ENCODE measurements around the gene RPS15.

RPS15 gene

DNA sequence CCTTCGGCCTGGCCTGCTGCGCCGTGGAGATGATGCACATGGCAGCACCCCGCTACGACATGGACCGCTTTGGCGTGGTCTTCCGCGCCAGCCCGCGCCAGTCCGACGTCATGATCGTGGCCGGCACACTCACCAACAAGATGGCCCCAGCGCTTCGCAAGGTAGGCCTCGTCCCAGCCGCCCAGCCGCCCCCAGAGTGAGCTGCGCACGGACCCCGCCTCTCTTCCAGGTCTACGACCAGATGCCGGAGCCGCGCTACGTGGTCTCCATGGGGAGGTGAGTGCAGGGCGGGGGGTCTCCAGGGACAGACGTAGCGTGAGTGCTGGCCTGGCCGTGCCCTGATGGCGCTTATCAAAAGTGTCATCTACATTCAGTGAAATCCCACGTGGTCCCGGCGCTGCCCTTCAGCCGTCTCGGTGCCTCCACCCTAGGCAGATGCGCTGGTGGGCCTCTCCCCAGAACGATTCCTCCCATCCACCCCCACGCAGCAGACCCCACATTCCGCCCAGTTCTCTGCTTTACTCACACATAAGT, 47.2 kb upstream of the RPS15 start:
- Histone ChIP-seq H3K9me2 (ENCODE audit: low read depth, low read length) (no peaks in the 10 kb centered on the region), H3K9ac (ENCODE audit: low read length) (no peak overlapping the region), H3K4me1 (ENCODE audit: insufficient read depth, low read length, severe bottlenecking) (no peaks in the 10 kb centered on the region), H2AFZ (ENCODE audit: low read length) (no peak overlapping the region), H3K27me3 (ENCODE audit: insufficient read depth, low read length) (no peaks in the 10 kb centered on the region), H3K4me3 (ENCODE audit: low read depth, low read length, poor library complexity, severe bottlenecking) (no peak overlapping the region), H3K4me2 (ENCODE audit: low read length) (no peak overlapping the region), H4K20me1 (ENCODE audit: insufficient read depth, low read length) (no peaks in the 10 kb centered on the region), H3K27ac (ENCODE audit: low read depth, low read length, poor library complexity, severe bottlenecking) (no peak overlapping the region), H3F3A (ENCODE audit: insufficient read depth, low read length) (no peaks in the 10 kb centered on the region), H3K36me3 (ENCODE audit: insufficient read depth, low read length) (peaks cover 73% of the 10 kb centered on the region), H3K79me2 (ENCODE audit: insufficient read depth, low read length) (no peaks in the 10 kb centered on the region), H3K9me3 (ENCODE audit: low read length) (no peaks in the 10 kb centered on the region)
- TF ChIP-seq CTCF (IDR thresholded peaks at IDR 0.05; ENCODE audit: low read length) (no peak), EZH2 (IDR thresholded peaks at IDR 0.05; ENCODE audit: borderline replicate concordance, low read length) (no peak)

DNA sequence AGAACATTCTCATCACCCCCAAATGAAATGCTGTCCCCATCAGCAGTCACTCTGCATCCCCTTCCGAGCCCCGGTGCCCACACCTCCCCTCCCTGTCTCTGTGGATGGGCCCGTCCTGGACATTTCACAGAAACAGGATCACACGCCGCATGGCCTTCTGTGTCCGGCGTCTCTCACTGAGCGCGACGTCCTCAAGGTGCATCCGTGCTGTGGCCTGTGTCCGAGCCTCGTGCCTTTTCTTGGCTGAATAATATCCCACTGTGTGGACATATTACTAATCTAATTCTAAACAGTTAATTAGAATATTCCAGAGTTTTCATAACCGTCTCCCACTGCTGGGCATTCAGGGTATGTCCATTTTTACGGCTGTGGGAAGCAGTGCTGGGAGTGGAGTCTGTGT, 45.8 kb upstream of the RPS15 start:
- Histone ChIP-seq H3K4me1 (ENCODE audit: insufficient read depth, low read length, severe bottlenecking) (no peaks in the 10 kb centered on the region), H4K20me1 (ENCODE audit: insufficient read depth, low read length) (no peaks in the 10 kb centered on the region), H3K4me3 (ENCODE audit: low read depth, low read length, poor library complexity, severe bottlenecking) (no peak overlapping the region), H3K27ac (ENCODE audit: low read depth, low read length, poor library complexity, severe bottlenecking) (no peak overlapping the region), H3K9me3 (ENCODE audit: low read length) (no peaks in the 10 kb centered on the region), H2AFZ (ENCODE audit: low read length) (no peak overlapping the region), H3K27me3 (ENCODE audit: insufficient read depth, low read length) (no peaks in the 10 kb centered on the region), H3K4me2 (ENCODE audit: low read length) (no peak overlapping the region), H3F3A (ENCODE audit: insufficient read depth, low read length) (no peaks in the 10 kb centered on the region), H3K9me2 (ENCODE audit: low read depth, low read length) (no peaks in the 10 kb centered on the region), H3K9ac (ENCODE audit: low read length) (no peak overlapping the region), H3K36me3 (ENCODE audit: insufficient read depth, low read length) (peaks cover 70% of the 10 kb centered on the region), H3K79me2 (ENCODE audit: insufficient read depth, low read length) (no peaks in the 10 kb centered on the region)
- TF ChIP-seq EZH2 (IDR thresholded peaks at IDR 0.05; ENCODE audit: borderline replicate concordance, low read length) = no peak
- no peak for TF ChIP-seq CTCF (IDR thresholded peaks at IDR 0.05; ENCODE audit: low read length)

DNA sequence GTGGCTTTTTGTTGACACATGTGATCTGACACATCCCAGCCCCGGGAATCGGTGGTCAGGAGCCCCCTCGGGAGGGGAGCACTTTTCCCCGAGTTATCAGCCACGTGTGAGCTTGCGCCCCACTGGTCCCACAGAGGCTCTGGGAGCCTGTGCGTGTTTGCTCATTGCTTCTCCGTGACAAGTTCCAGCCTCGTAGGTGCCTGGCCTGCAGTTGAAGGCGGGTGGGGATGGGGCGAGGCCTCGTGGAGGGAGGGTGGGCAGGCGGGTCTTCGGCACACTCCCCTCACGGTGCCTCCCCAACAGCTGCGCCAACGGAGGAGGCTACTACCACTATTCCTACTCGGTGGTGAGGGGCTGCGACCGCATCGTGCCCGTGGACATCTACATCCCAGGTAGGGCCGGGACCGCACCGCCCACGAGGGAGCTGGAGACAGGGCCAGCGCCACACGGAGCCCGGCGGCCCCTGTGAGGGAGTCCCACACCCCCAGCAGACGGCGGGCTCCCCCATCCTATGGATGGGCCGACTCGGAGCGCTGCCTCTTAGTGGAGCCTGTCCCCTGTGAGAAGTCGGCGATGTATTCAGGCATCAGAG, 45.2 kb upstream of the RPS15 start:
- Histone ChIP-seq H4K20me1 (ENCODE audit: insufficient read depth, low read length) (no peaks in the 10 kb centered on the region), H3K9ac (ENCODE audit: low read length) (no peak overlapping the region), H3K4me2 (ENCODE audit: low read length) (no peak overlapping the region), H3K27me3 (ENCODE audit: insufficient read depth, low read length) (no peaks in the 10 kb centered on the region), H3F3A (ENCODE audit: insufficient read depth, low read length) (no peaks in the 10 kb centered on the region), H3K4me3 (ENCODE audit: low read depth, low read length, poor library complexity, severe bottlenecking) (no peak overlapping the region), H3K36me3 (ENCODE audit: insufficient read depth, low read length) (peaks cover 68% of the 10 kb centered on the region), H3K9me2 (ENCODE audit: low read depth, low read length) (no peaks in the 10 kb centered on the region), H3K9me3 (ENCODE audit: low read length) (no peaks in the 10 kb centered on the region), H2AFZ (ENCODE audit: low read length) (no peak overlapping the region), H3K4me1 (ENCODE audit: insufficient read depth, low read length, severe bottlenecking) (no peaks in the 10 kb centered on the region), H3K79me2 (ENCODE audit: insufficient read depth, low read length) (no peaks in the 10 kb centered on the region), H3K27ac (ENCODE audit: low read depth, low read length, poor library complexity, severe bottlenecking) (no peak overlapping the region)
- TF ChIP-seq EZH2 (IDR thresholded peaks at IDR 0.05; ENCODE audit: borderline replicate concordance, low read length) (no peak), CTCF (IDR thresholded peaks at IDR 0.05; ENCODE audit: low read length) (no peak)
